Measurements from ENCODE around the gene METTL25B. TPM values are rescaled to one million over a fixed set of nuclear protein-coding genes. Genes with fewer than 3 reads are reported as not detected.

METTL25B gene
- total and polyA plus RNA-seq, 2 of the 13 experiments (the other 11 are each of a cell fraction or from before 2014, with no cell fraction given), result 11.9 to 24.0 TPM

DNA sequence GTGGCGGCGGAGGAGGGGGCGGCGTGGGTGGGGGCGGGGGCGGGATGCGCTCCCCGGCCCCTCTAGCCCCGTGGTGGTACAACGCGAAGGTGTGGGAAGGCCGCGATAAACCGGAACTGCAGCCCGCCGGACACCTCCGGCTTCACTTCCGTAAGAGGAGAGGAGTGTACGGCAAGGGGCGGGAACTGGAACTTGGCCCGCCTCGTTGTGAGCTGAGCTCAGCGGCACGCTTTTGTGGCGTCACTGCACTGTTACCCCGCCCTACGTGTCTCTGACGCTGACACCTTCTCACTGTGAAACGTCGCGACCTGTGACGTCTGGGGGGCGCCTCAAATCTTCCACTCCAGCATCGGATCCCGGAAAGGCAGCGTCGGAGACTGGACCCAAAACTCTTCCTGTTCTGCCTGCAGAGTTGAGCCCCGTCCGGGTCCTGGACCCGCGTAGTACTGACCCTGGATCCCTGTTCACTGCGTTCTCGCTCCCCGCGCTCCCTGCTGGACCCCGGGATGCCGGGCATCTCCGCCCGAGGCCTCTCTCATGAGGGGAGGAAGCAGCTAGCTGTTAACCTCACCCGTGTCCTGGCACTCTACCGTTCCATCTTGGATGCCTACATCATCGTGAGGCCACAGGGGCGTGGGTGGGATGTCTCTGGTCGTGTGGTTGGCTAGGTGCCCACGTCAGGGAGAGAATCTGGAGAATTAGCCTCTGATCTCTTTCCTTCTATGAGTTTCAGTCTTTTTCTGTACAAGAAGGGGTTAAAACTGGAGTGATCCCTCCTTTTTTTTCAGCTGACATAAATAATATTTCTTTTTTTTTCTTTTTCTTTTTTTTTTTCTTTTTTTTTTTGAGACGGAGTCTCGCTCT lies 562 bp downstream of the METTL25B start, which contains the start of gene ISG20L2 (continued):
- TF ChIP-seq ISX (CRISPR knock-in tag; conservative IDR thresholded peaks at IDR 0.05), result no peak
- peak; percentile 14; the same call in 1 of the 2 replicates for TF ChIP-seq RAD21 (CRISPR knock-in tag; IDR thresholded peaks at IDR 0.05)
- no peak for TF ChIP-seq CAMTA2 (CRISPR knock-in tag; IDR thresholded peaks at IDR 0.05; ENCODE audit: borderline replicate concordance)
- TF ChIP-seq HNRNPUL1 (IDR thresholded peaks at IDR 0.05; ENCODE audit: low read depth, low read length), result no peak
- 0 out of 2 replicates have a peak, but pooled peaks have one; percentile 28 for TF ChIP-seq TP53 (CRISPR knock-in tag; conservative IDR thresholded peaks at IDR 0.05)
- 0 out of 2 replicates have a peak, but pooled peaks have one; percentile 7 for TF ChIP-seq RARA (CRISPR knock-in tag; IDR thresholded peaks at IDR 0.05)
- TF ChIP-seq, protein P1, sequence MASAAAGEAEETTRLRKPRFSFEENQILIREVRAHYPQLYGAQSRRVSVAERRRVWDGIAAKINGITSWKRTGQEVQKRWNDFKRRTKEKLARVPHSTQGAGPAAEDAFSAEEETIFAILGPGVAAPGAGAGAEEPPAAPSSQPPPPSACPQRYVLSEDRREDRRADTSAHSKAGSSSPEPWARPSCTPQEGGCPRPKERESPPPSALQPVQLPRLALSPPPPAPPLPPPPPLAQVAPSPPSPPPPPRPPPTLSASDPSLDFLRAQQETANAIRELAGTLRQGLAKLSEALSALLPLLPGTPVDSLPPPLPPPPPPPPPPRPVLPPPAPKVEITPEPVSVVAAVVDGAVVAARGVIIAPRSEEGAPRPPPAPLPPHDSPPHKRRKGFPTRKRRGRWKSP (CRISPR knock-in tag; IDR thresholded peaks at IDR 0.05), result no peak
- peak; percentile 41 for TF ChIP-seq HDAC2 (CRISPR knock-in tag; IDR thresholded peaks at IDR 0.05)
- no peak; the same call in none of the 2 replicates for TF ChIP-seq PITX1 (CRISPR knock-in tag; IDR thresholded peaks at IDR 0.05)
- TF ChIP-seq, protein P2, sequence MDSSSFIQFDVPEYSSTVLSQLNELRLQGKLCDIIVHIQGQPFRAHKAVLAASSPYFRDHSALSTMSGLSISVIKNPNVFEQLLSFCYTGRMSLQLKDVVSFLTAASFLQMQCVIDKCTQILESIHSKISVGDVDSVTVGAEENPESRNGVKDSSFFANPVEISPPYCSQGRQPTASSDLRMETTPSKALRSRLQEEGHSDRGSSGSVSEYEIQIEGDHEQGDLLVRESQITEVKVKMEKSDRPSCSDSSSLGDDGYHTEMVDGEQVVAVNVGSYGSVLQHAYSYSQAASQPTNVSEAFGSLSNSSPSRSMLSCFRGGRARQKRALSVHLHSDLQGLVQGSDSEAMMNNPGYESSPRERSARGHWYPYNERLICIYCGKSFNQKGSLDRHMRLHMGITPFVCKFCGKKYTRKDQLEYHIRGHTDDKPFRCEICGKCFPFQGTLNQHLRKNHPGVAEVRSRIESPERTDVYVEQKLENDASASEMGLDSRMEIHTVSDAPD (CRISPR knock-in tag; IDR thresholded peaks at IDR 0.05), result no peak
- TF ChIP-seq KDM6A (CRISPR knock-in tag; IDR thresholded peaks at IDR 0.05; ENCODE audit: low read depth), result no peak
- no peak for TF ChIP-seq NR2F1 (CRISPR knock-in tag; IDR thresholded peaks at IDR 0.05)
- TF ChIP-seq POGZ (CRISPR knock-in tag; IDR thresholded peaks at IDR 0.05), result peak; percentile 20; the same call in 1 of the 2 replicates
- TF ChIP-seq, protein P3, sequence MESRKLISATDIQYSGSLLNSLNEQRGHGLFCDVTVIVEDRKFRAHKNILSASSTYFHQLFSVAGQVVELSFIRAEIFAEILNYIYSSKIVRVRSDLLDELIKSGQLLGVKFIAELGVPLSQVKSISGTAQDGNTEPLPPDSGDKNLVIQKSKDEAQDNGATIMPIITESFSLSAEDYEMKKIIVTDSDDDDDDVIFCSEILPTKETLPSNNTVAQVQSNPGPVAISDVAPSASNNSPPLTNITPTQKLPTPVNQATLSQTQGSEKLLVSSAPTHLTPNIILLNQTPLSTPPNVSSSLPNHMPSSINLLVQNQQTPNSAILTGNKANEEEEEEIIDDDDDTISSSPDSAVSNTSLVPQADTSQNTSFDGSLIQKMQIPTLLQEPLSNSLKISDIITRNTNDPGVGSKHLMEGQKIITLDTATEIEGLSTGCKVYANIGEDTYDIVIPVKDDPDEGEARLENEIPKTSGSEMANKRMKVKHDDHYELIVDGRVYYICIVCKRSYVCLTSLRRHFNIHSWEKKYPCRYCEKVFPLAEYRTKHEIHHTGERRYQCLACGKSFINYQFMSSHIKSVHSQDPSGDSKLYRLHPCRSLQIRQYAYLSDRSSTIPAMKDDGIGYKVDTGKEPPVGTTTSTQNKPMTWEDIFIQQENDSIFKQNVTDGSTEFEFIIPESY (CRISPR knock-in tag; IDR thresholded peaks at IDR 0.05), result no peak
- TF ChIP-seq SNAPC2 (CRISPR knock-in tag; IDR thresholded peaks at IDR 0.05), result no peak
- TF ChIP-seq NCOA1 (CRISPR knock-in tag; IDR thresholded peaks at IDR 0.05), result no peak
- TF ChIP-seq, protein P4, sequence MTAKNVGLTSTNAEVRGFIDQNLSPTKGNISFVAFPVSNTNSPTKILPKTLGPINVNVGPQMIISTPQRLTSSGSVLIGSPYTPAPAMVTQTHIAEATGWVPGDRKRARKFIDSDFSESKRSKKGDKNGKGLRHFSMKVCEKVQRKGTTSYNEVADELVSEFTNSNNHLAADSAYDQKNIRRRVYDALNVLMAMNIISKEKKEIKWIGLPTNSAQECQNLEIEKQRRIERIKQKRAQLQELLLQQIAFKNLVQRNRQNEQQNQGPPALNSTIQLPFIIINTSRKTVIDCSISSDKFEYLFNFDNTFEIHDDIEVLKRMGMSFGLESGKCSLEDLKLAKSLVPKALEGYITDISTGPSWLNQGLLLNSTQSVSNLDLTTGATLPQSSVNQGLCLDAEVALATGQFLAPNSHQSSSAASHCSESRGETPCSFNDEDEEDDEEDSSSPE (CRISPR knock-in tag; IDR thresholded peaks at IDR 0.05), result peak; percentile 46
- TF ChIP-seq, protein P5, sequence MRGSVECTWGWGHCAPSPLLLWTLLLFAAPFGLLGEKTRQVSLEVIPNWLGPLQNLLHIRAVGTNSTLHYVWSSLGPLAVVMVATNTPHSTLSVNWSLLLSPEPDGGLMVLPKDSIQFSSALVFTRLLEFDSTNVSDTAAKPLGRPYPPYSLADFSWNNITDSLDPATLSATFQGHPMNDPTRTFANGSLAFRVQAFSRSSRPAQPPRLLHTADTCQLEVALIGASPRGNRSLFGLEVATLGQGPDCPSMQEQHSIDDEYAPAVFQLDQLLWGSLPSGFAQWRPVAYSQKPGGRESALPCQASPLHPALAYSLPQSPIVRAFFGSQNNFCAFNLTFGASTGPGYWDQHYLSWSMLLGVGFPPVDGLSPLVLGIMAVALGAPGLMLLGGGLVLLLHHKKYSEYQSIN (CRISPR knock-in tag; IDR thresholded peaks at IDR 0.05; ENCODE audit: borderline replicate concordance), result no peak
- TF ChIP-seq RFX5 (IDR thresholded peaks at IDR 0.05; ENCODE audit: low read depth, low read length), result no peak
- no peak for TF ChIP-seq BRCA1 (CRISPR knock-in tag; IDR thresholded peaks at IDR 0.05)
- no peak for TF ChIP-seq ZNF296 (CRISPR knock-in tag; conservative IDR thresholded peaks at IDR 0.05)
- TF ChIP-seq ARNT (IDR thresholded peaks at IDR 0.05), result no peak
- TF ChIP-seq, protein P6, sequence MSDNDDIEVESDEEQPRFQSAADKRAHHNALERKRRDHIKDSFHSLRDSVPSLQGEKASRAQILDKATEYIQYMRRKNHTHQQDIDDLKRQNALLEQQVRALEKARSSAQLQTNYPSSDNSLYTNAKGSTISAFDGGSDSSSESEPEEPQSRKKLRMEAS (IDR thresholded peaks at IDR 0.05), result no peak

Data from HepG2 (cell line).